DMS79 treated with DMSO at 0.1 percent for 48 hours (cell line): ENCODE measurements around the gene AMDHD2.

Source experiments
- DNase-seq: peaks from one replicate; lab custom pipeline; 2025; lab: John Stamatoyannopoulos, UW

Gene AMDHD2

GRCh38 chr16:2483939-2484897 is 36.0 kb upstream of the AMDHD2 start:
- no peak for DNase-seq

GRCh38 chr16:2484898-2485508 is 35.2 kb upstream of the AMDHD2 start:
- no peak for DNase-seq

GRCh38 chr16:2485811-2486507 is 34.2 kb upstream of the AMDHD2 start:
- no peak for DNase-seq

- DNase-seq, result peak; percentile 12
These were observed 33.3 kb upstream of the AMDHD2 start for GRCh38 chr16:2486645-2487516.

- no peak for DNase-seq
These were observed 32.7 kb upstream of the AMDHD2 start for GRCh38 chr16:2487517-2487842.

- DNase-seq, result no peak
These were observed 32.2 kb upstream of the AMDHD2 start for GRCh38 chr16:2487903-2488531.

- DNase-seq, result no peak
These were observed 30.6 kb upstream of the AMDHD2 start for GRCh38 chr16:2489581-2489980.

- peak; percentile 82 for DNase-seq
These were observed 29.7 kb upstream of the AMDHD2 start for GRCh38 chr16:2490190-2491105.

GRCh38 chr16:2492292-2492691 is 27.9 kb upstream of the AMDHD2 start:
- DNase-seq, result no peak

- no peak for DNase-seq
These were observed 26.6 kb upstream of the AMDHD2 start for GRCh38 chr16:2493605-2494004.

- DNase-seq, result no peak
These were observed 25.6 kb upstream of the AMDHD2 start for GRCh38 chr16:2494616-2495015.

- no peak for DNase-seq
These were observed 25.1 kb upstream of the AMDHD2 start for GRCh38 chr16:2495041-2495440.

- DNase-seq, result no peak
These were observed 23.7 kb upstream of the AMDHD2 start for GRCh38 chr16:2496223-2497115.

GRCh38 chr16:2497116-2497630 is 23.0 kb upstream of the AMDHD2 start:
- DNase-seq, result no peak

- no peak for DNase-seq
These were observed 22.3 kb upstream of the AMDHD2 start for GRCh38 chr16:2497695-2498484.

- no peak for DNase-seq
These were observed 21.5 kb upstream of the AMDHD2 start for GRCh38 chr16:2498531-2499253.

GRCh38 chr16:2499454-2499853 is 20.7 kb upstream of the AMDHD2 start:
- DNase-seq, result no peak
